ENCODE measurements around the gene FRMD5. TPM values are rescaled to one million over a fixed set of nuclear protein-coding genes. Genes with fewer than 3 reads are reported as not detected.

FRMD5 gene
- total RNA-seq, 1 experiment from 2014 or later, result 6.5 TPM

DNA sequence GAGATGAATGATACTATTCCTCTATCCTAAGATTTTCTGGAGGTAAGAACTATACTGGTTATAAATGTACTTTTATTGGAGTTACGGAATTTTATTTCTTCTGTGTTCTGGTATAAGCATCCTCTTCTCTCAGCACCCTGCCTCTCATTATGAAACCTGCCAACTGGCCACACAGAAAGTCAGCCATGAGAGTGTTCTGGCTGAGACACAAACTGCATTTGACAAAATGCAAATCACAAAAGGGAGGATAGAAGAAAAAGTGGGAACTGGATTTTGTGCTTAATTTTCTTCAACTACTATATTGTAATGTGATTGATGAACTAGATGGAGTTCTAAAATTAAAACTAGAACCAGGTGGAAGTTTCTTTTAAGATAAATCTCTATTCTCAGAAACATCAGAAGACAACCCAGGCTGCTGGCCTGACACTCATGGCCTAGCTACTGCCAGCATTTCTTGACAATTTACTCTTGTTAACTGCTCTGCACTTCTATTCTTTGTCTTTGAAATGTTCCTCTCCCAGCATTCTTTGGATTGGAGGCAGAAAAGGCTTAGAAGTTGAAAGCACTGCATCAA is 225.2 kb downstream of the FRMD5 start:
- no peak for TF ChIP-seq EZH2 (IDR thresholded peaks at IDR 0.05; ENCODE audit: low read depth)
- TF ChIP-seq, protein P1, sequence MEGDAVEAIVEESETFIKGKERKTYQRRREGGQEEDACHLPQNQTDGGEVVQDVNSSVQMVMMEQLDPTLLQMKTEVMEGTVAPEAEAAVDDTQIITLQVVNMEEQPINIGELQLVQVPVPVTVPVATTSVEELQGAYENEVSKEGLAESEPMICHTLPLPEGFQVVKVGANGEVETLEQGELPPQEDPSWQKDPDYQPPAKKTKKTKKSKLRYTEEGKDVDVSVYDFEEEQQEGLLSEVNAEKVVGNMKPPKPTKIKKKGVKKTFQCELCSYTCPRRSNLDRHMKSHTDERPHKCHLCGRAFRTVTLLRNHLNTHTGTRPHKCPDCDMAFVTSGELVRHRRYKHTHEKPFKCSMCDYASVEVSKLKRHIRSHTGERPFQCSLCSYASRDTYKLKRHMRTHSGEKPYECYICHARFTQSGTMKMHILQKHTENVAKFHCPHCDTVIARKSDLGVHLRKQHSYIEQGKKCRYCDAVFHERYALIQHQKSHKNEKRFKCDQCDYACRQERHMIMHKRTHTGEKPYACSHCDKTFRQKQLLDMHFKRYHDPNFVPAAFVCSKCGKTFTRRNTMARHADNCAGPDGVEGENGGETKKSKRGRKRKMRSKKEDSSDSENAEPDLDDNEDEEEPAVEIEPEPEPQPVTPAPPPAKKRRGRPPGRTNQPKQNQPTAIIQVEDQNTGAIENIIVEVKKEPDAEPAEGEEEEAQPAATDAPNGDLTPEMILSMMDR (conservative IDR thresholded peaks at IDR 0.05), result no peak
- ChIA-PET POLR2A (ENCODE audit: unreplicated experiment) (no interaction called here), CTCF (no interaction called here)
- no peak overlapping the region for H3K27ac ChIP-seq
- no peak for DNase-seq
- no peaks in the 10 kb centered on the region for H4K20me1 ChIP-seq (ENCODE audit: insufficient read depth)
- no peaks in the 10 kb centered on the region for H3K36me3 ChIP-seq (ENCODE audit: low read depth)
- no peaks in the 10 kb centered on the region for H3K27me3 ChIP-seq (ENCODE audit: insufficient read depth, low read depth)
- H3K9me3 ChIP-seq (ENCODE audit: insufficient read depth, low read depth), result no peaks in the 10 kb centered on the region
- H3K9me2 ChIP-seq (ENCODE audit: insufficient read depth), result no peaks in the 10 kb centered on the region
- H3K4me2 ChIP-seq, result no peak overlapping the region
- peaks cover 6% of the 10 kb centered on the region; the same call in 1 of the 2 replicates for H3F3A ChIP-seq (ENCODE audit: insufficient read depth, low read depth)
- H2AFZ ChIP-seq, result no peak overlapping the region
- no peak overlapping the region for H3K4me3 ChIP-seq
- intact Hi-C loops (cut with micrococcal nuclease; ENCODE audit: unreplicated experiment), result no loop called here
- H3K79me2 ChIP-seq (ENCODE audit: low read depth), result no peaks in the 10 kb centered on the region
- peaks cover 7% of the 10 kb centered on the region for H3K4me1 ChIP-seq (replicated peaks; ENCODE audit: insufficient read depth)
- BruUV-seq (replicated peaks), result no TSS peak

DNA sequence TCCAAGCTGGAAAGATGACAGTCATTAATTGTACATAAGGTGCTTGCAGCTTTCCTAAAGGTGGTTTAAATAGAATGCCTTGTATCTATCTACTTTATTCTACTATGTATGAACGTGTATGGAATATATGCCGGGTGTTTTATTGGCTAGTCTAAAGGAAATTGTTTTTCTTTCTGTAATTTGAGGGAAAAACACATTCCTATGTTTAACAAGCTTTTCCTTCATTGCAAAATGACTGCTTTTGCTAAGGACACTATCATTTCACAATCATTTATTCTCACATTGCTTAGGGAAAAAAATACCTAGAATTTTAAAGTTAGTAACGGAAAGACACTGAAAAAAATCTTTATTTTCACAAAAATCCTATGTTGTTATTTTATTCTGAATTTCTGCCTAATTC is 226.5 kb downstream of the FRMD5 start:
- intact Hi-C loops (cut with micrococcal nuclease; ENCODE audit: unreplicated experiment), result no loop called here
- TF ChIP-seq EZH2 (IDR thresholded peaks at IDR 0.05; ENCODE audit: low read depth), result no peak
- TF ChIP-seq, protein P1 (conservative IDR thresholded peaks at IDR 0.05), result no peak
- Histone ChIP-seq H3K4me1 (replicated peaks; ENCODE audit: insufficient read depth) (no peaks in the 10 kb centered on the region), H3K27me3 (ENCODE audit: insufficient read depth, low read depth) (no peaks in the 10 kb centered on the region), H3K9me2 (ENCODE audit: insufficient read depth) (no peaks in the 10 kb centered on the region), H3K4me3 (no peak overlapping the region), H3K4me2 (no peak overlapping the region), H3K79me2 (ENCODE audit: low read depth) (no peaks in the 10 kb centered on the region), H3K27ac (no peak overlapping the region), H3K36me3 (ENCODE audit: low read depth) (no peaks in the 10 kb centered on the region), H3K9me3 (ENCODE audit: insufficient read depth, low read depth) (no peaks in the 10 kb centered on the region), H4K20me1 (ENCODE audit: insufficient read depth) (no peaks in the 10 kb centered on the region), H2AFZ (no peak overlapping the region), H3F3A (ENCODE audit: insufficient read depth, low read depth) (no peaks in the 10 kb centered on the region)
- no peak for DNase-seq
- ChIA-PET POLR2A (ENCODE audit: unreplicated experiment) (no interaction called here), CTCF (no interaction called here)
- BruUV-seq (replicated peaks), result no TSS peak

DNA sequence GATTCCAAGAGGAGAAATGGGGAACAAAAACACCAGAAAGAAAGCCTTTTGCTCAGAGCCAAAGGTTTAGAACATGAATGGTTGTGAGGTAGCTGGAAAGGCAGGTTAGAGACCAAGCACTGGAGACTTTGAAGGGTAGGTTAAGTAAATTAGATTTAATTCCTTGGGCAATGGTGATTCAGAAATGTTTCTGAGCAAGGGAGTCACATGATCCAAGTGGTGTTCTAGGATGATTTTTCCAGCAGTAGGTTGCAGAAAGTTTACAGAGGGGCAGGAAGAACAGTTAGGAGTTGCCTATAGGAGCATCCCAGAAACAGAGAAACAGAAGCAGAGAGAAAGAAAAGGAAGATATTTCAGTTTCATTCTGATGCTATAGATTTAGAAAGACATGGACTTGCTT is 228.4 kb downstream of the FRMD5 start:
- Histone ChIP-seq H3K4me1 (replicated peaks; ENCODE audit: insufficient read depth) (no peaks in the 10 kb centered on the region), H4K20me1 (ENCODE audit: insufficient read depth) (no peaks in the 10 kb centered on the region), H3F3A (ENCODE audit: insufficient read depth, low read depth) (no peaks in the 10 kb centered on the region), H3K27ac (no peak overlapping the region), H3K4me3 (no peak overlapping the region), H3K27me3 (ENCODE audit: insufficient read depth, low read depth) (no peaks in the 10 kb centered on the region), H3K9me2 (ENCODE audit: insufficient read depth) (no peaks in the 10 kb centered on the region), H3K36me3 (ENCODE audit: low read depth) (no peaks in the 10 kb centered on the region), H3K79me2 (ENCODE audit: low read depth) (no peaks in the 10 kb centered on the region), H3K9me3 (ENCODE audit: insufficient read depth, low read depth) (no peaks in the 10 kb centered on the region), H2AFZ (no peak overlapping the region), H3K4me2 (no peak overlapping the region)
- DNase-seq, result no peak
- ChIA-PET CTCF (interaction anchor here (0.6 kb wide), 1 partner anchor 104 kb away, joined by 3 read pairs; no protein-coding TSS in a partner anchor), POLR2A (ENCODE audit: unreplicated experiment) (no interaction called here)
- BruUV-seq (replicated peaks), result no TSS peak
- TF ChIP-seq EZH2 (IDR thresholded peaks at IDR 0.05; ENCODE audit: low read depth), result no peak
- TF ChIP-seq, protein P1 (conservative IDR thresholded peaks at IDR 0.05), result no peak
- intact Hi-C loops (cut with micrococcal nuclease; ENCODE audit: unreplicated experiment), result no loop called here
